HCT116 (cell line): ENCODE results near the gene DGCR6L. TPM values are rescaled to one million over a fixed set of nuclear protein-coding genes. Genes with fewer than 3 reads are reported as not detected.

Experiments
- ATAC-seq: fragments of 200-7000 bp; cut with Tn5 transposase; 2 replicates; pipeline ENCODE4 v1.9.1; 2020; ENCODE audit warnings: mild to moderate bottlenecking, moderate library complexity
- BruUV-seq: library from RNA; stranded (reverse); fragments of 400-500 nt; replicated peaks from 2 replicates; lab custom pipeline; 2021; lab: Mats Ljungman, UMichigan
- CTCF ChIA-PET: fragments of 300-600 bp; sonication (Branson Sonifier 250); formaldehyde crosslinking; loops from one replicate; lab custom pipeline; 2021; ENCODE audit warnings: antibody characterized with exemption; lab: Charles Lee
- POLR2A ChIA-PET: fragments of 300-600, 350-600 bp; sonication (Branson Sonifier 250); formaldehyde crosslinking; loops from one replicate; lab custom pipeline; 2021; ENCODE audit warnings: antibody characterized with exemption; lab: Charles Lee
- RAD21 ChIA-PET, 2 experiments: fragments of 300-600 bp; sonication (Branson Sonifier 250); formaldehyde crosslinking; loops; one replicate each; lab custom pipeline; 2023; ENCODE audit warnings: low total read pairs in 2 of 2; ENCODE audit not compliant: uncharacterized antibody in 2 of 2, unreplicated experiment in 2 of 2, low non-redundant PET in 1 of 2; lab: Charles Lee
- DNase-seq: peaks from one replicate; pipeline ENCODE4 v3.0.0-alpha.2; 2010; ENCODE audit warnings: low read depth, low spot score
- H2AFZ ChIP-seq: fragments of 200-600 bp; shearing (Covaris generic), sonication (generic); 2 replicates; pipeline ENCODE4 v1.6.1; 2017; ENCODE audit warnings: low read depth, mixed run types, mixed read lengths, antibody characterized with exemption, low read length; ENCODE audit not compliant: poor library complexity, severe bottlenecking
- H3K27ac ChIP-seq: 2 replicates; pipeline ENCODE4 v1.5.1; 2012; ENCODE audit warnings: low read depth, low read length
- H3K27me3 ChIP-seq: fragments of 200-600 bp; sonication (generic); 2 replicates; pipeline ENCODE4 v1.6.1; 2016; ENCODE audit warnings: mixed run types, low read length, mixed read lengths; ENCODE audit not compliant: insufficient read depth
- H3K36me3 ChIP-seq, 2 experiments: fragments of 200-500 bp in 1 of 2; fragments of 200-600 bp in 1 of 2; sonication (Bioruptor generic) in 1 of 2; sonication (generic) in 1 of 2; 2 replicates each; pipeline versions ENCODE4 v1.5.1 to v1.6.1; 2014 to 2016; ENCODE audit warnings: low read length in 2 of 2, inconsistent platforms in 1 of 2, mixed read lengths in 1 of 2, mixed run types in 1 of 2; ENCODE audit not compliant: insufficient read depth in 2 of 2, control insufficient read depth in 1 of 2
- H3K4me1 ChIP-seq, 2 experiments: fragments of 200-600 bp in 1 of 2; sonication (generic) in 1 of 2; 2 replicates each; pipeline versions ENCODE4 v1.5.1 to v1.6.1; 2012 to 2017; ENCODE audit warnings: low read length in 2 of 2, inconsistent platforms in 1 of 2, mild to moderate bottlenecking in 1 of 2, mixed read lengths in 1 of 2, mixed run types in 1 of 2, moderate library complexity in 1 of 2; ENCODE audit not compliant: insufficient read depth in 2 of 2, control insufficient read depth in 1 of 2
- H3K4me2 ChIP-seq: fragments of 200-600 bp; sonication (generic); 2 replicates; pipeline ENCODE4 v1.6.1; 2017; ENCODE audit warnings: mixed run types, low read length, mixed read lengths
- H3K4me3 ChIP-seq, 2 experiments: fragments of 200-600 bp in 1 of 2; sonication (generic) in 1 of 2; replicated peaks in 1 of 2; 2 replicates each; pipeline ENCODE4 v1.5.1; 2011 to 2016; ENCODE audit warnings: low read length in 2 of 2, control low read depth in 1 of 2, low read depth in 1 of 2, mild to moderate bottlenecking in 1 of 2, mixed read lengths in 1 of 2, mixed run types in 1 of 2
- H3K79me2 ChIP-seq: fragments of 200-600 bp; sonication (generic); 2 replicates; pipeline ENCODE4 v1.6.1; 2017; ENCODE audit warnings: mild to moderate bottlenecking, mixed run types, low read length, moderate library complexity, mixed read lengths; ENCODE audit not compliant: insufficient read depth
- H3K9ac ChIP-seq: fragments of 200-600 bp; sonication (generic); 2 replicates; pipeline ENCODE4 v1.6.1; 2016; ENCODE audit warnings: low read length, mixed read lengths
- H3K9me2 ChIP-seq: fragments of 200-600 bp; sonication (generic), shearing (Covaris generic); 2 replicates; pipeline ENCODE4 v1.6.1; 2017; ENCODE audit warnings: mixed run types, mild to moderate bottlenecking, moderate library complexity; ENCODE audit not compliant: insufficient read depth
- H3K9me3 ChIP-seq, 2 experiments: fragments of 200-500 bp in 1 of 2; fragments of 200-600 bp in 1 of 2; sonication (Bioruptor generic) in 1 of 2; sonication (generic) in 1 of 2; 2 replicates each; pipeline ENCODE4 v1.6.1; 2014 to 2017; ENCODE audit warnings: low read length in 2 of 2, mixed read lengths in 2 of 2, inconsistent platforms in 1 of 2, low read depth in 1 of 2, mild to moderate bottlenecking in 1 of 2, mixed run types in 1 of 2, moderate library complexity in 1 of 2; ENCODE audit not compliant: control insufficient read depth in 1 of 2, insufficient read depth in 1 of 2
- H4K20me1 ChIP-seq: fragments of 200-600 bp; sonication (generic), shearing (Covaris generic); 2 replicates; pipeline ENCODE4 v1.6.1; 2017; ENCODE audit warnings: mixed run types, mild to moderate bottlenecking, moderate library complexity; ENCODE audit not compliant: insufficient read depth
- ATF3 ChIP-seq: IDR thresholded peaks from 2 replicates; pipeline ENCODE4 v1.6.1; 2012
- CEBPB ChIP-seq: IDR thresholded peaks from 2 replicates; pipeline ENCODE4 v1.6.1; 2012; ENCODE audit warnings: low read depth
- EZH2 ChIP-seq: fragments of 200-600 bp; sonication (generic); IDR thresholded peaks from 2 replicates; pipeline ENCODE4 v1.6.1; 2017; ENCODE audit warnings: antibody characterized with exemption, mixed run types
- MAX ChIP-seq: IDR thresholded peaks from 2 replicates; pipeline ENCODE4 v1.6.1; 2012
- RAD21 ChIP-seq: IDR thresholded peaks from 2 replicates; pipeline ENCODE4 v1.6.1; 2012; ENCODE audit warnings: low read depth, mild to moderate bottlenecking
- intact Hi-C: fragments of 100-400 bp; cut with micrococcal nuclease; formaldehyde crosslinking; loops from 2 replicates; pipeline ENCODE4 v1.10.0; 2022
- total RNA-seq: library from RNA; stranded (reverse); gene quantifications from one replicate; pipeline ENCODE4 v1.2.1, GENCODE V29; 2021; ENCODE audit not compliant: unreplicated experiment
- TF ChIP-seq, protein P1 (sequence below), 3 experiments: fragments of 200-600 bp in 1 of 3; sonication (generic) in 1 of 3; IDR thresholded peaks in 2 of 3; conservative IDR thresholded peaks in 1 of 3; 2 replicates each; pipeline ENCODE4 v1.5.1; 2012 to 2017; ENCODE audit warnings: low read depth in 2 of 3, low read length in 2 of 3, antibody characterized with exemption in 1 of 3, borderline replicate concordance in 1 of 3, control low read depth in 1 of 3, mild to moderate bottlenecking in 1 of 3, mixed read lengths in 1 of 3, mixed run types in 1 of 3, moderate library complexity in 1 of 3; ENCODE audit not compliant: insufficient read depth in 1 of 3

Gene DGCR6L
- total RNA-seq, 1 experiment from 2014 or later = 44.9 TPM

DNA sequence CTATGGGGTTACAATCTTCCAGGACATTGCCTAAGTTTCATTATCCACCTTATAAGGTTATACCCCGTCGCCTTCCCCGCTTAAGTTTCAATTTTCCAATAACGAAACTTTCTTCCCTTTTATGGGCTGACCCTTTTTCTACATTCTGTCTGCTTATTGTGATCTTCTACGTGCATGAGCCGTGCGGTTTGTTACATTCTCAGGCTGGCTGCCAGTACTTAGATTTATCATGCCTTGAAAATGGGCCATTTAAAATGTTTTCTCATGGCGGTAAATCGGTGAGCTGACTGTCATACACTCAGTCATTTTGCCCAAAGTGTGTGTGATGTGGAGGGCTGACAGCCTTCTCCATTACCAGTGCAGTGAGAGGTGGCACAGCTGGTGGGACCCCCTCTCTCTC, 23.3 kb downstream of the DGCR6L start:
- Histone ChIP-seq H4K20me1 (no peaks in the 10 kb centered on the region), H3K4me3 (no peak overlapping the region), H3K4me2 (no peak overlapping the region), H3K79me2 (no peaks in the 10 kb centered on the region), H3K36me3 (no peaks in the 10 kb centered on the region), H3K9me2 (no peaks in the 10 kb centered on the region), H3K4me1 (peaks cover 3 to 17% of the 10 kb centered on the region in 2 experiments; a peak in 3 of 4 replicates), H2AFZ (no peak overlapping the region), H3K9ac (no peak overlapping the region), H3K27ac (no peak overlapping the region), H3K27me3 (no peaks in the 10 kb centered on the region), H3K9me3 (no peaks in the 10 kb centered on the region)
- CTCF ChIA-PET = no interaction called here
- POLR2A ChIA-PET = no interaction called here
- no TSS peak for BruUV-seq
- TF ChIP-seq, protein P1, sequence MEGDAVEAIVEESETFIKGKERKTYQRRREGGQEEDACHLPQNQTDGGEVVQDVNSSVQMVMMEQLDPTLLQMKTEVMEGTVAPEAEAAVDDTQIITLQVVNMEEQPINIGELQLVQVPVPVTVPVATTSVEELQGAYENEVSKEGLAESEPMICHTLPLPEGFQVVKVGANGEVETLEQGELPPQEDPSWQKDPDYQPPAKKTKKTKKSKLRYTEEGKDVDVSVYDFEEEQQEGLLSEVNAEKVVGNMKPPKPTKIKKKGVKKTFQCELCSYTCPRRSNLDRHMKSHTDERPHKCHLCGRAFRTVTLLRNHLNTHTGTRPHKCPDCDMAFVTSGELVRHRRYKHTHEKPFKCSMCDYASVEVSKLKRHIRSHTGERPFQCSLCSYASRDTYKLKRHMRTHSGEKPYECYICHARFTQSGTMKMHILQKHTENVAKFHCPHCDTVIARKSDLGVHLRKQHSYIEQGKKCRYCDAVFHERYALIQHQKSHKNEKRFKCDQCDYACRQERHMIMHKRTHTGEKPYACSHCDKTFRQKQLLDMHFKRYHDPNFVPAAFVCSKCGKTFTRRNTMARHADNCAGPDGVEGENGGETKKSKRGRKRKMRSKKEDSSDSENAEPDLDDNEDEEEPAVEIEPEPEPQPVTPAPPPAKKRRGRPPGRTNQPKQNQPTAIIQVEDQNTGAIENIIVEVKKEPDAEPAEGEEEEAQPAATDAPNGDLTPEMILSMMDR (IDR thresholded peaks at IDR 0.05 in 2 of 3, conservative IDR thresholded peaks at IDR 0.05 in 1 of 3; ENCODE audit: borderline replicate concordance in 1 of 3, insufficient read depth in 1 of 3, low read depth in 2 of 3, low read length in 2 of 3) = no peak
- no peak for TF ChIP-seq CEBPB
- no peak for TF ChIP-seq ATF3
- TF ChIP-seq EZH2 = no peak
- TF ChIP-seq MAX = no peak
- TF ChIP-seq RAD21 = no peak
- ATAC-seq = no peak
- RAD21 ChIA-PET = interaction anchor here in 1 of 2 experiments (0.7 kb wide), 1 partner anchor 20 kb away, joined by 3 read pairs; no protein-coding TSS in a partner anchor
- intact Hi-C loops = no loop called here
- no peak for DNase-seq
